HG02678 (cell line): ENCODE data around the gene CCDC149.

Experiments used
- ATAC-seq: cut with Tn5 transposase; IDR thresholded peaks from one replicate; pipeline ENCODE4 v1.9.1; 2021; ENCODE audit warnings: mild to moderate bottlenecking, moderate library complexity; ENCODE audit not compliant: unreplicated experiment

The CCDC149 gene

DNA sequence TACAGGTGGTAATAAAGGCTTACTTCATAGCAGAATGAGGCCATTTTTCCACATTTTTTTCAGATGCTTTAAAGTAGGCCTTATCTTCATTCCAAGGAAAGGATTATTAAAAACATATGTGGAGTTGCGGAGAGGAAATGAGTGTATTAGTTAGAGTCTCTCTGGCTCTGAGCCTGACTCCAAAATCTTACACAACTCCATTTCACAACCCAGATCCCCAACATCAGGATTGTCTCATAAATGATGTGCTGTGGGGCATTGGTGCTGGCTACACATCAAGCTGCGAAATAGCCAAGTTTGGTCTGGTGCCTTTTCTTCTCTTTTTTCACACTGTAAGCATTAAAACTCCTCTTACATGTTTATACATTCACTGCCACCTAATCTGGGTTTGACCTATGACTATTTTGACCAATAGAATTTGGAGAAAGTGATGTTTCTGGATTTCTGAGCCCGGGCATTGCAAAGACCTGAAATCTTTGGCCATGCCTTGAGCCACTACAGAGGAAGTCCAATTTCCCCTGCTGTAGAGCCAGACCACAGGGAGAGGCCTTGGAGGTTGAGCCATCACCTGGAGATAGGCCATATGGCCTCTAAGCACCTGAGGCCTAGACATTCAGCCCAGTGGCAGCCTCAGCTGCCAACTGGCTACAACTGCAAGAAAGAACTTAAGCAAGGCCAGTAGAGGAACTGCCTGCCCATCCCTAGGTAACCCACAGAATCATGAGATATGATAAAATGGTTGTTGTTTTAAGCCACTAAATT, 134.2 kb downstream of the CCDC149 start:
- ATAC-seq: no peak

DNA sequence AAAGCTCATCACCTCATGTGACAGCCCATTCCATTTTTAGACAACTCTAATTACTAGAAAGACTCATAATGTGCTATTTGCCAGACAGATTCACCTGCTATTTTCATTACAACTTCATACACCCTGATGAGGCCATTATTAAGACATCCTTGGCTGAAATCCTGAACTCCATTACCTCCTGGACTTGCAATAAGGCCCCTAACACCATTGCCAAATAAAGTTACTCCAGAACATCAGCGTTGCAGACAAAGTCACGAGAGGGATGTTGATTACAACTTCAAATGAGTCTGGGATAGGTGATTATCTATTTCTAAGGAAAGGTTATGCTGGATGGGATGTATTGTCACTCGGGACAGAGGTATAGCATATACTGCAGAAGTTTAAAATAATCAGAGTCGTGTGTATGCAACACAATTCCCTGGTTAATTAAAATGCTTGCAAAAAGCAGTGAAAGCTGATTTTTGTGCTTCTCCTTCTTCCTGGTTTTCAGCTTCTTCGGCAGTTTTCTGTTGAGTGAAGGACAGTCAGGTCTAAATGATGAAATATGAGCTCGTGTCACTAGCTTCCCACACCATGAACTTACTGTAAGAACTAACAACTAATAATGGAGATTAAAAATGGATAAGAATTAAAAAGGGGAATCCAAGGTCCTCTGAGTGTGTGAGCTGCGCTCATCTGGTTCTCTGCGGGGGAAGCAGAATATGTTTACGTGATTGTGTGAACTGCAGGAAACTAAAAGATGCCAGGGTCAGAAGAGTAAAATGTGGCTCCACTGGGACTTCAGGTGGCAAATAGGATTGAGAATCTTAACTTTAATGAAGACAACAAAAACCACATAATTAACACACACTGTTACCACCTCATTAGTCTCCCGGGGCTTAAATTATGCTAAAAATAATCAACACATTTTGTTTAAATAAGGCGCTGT, 135.0 kb downstream of the CCDC149 start:
- no peak for ATAC-seq

DNA sequence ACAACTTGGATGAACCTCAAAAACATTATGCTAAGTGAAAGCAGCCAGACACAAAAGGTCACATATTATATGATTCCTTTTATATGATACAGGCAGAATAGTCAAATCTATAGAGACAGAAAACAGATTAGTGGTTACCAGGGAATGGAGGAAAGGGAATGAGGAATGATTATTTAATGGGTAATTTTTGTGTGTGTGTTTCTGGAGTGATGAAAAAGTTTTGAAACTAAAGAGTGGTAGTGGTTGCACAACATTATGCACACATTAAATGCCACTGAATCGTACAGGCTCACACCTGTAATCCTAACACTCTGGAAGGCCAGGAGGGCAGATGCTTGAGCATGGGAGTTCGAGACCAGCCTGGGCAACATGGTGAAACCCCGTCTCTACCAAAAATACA, 137.1 kb downstream of the CCDC149 start:
- no peak for ATAC-seq

DNA sequence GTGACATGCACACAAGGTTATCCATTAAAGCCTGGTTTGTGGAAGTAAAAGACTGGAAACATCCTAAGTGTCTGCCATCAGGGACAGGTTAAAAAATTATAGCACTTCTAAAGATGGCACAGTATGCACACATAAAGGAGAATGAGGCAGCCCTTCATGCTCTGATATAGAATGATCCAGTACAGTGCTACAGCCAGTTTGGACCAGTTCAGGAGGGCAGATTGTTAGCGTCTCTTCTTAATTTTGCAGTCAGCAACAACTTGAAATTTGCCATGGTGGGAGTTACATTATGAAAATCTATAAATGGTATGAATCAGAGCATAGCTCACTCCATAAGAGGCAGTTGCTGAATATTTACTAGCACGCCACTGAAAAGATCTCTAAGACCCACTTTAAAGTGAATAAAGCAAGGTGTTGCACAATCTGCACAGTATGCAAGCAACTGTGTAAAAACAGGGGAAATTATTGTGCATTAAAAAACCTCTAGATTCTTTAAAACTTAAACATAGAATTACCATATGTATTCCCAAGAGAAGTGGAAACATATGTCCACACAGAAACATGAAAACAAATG, 137.7 kb downstream of the CCDC149 start:
- ATAC-seq: no peak

DNA sequence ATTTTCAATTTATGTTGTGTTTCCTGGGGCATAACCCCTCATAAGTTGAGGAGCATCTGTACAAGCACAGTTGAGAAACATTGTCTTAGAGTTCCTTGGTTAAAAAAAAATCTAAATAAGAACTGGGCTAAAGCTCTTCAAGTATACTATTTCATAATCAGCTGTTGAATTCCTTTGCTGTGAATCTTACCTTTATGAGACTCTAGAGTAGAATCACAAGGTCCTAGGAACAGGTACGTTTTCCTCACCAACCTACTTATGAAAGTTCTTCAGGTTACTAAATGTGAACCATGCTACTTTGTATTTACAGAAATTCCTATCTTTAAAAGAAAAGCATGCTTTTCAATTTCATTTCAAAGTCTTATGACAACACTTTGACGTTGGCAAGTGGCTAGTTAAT, 138.4 kb downstream of the CCDC149 start:
- no peak for ATAC-seq

DNA sequence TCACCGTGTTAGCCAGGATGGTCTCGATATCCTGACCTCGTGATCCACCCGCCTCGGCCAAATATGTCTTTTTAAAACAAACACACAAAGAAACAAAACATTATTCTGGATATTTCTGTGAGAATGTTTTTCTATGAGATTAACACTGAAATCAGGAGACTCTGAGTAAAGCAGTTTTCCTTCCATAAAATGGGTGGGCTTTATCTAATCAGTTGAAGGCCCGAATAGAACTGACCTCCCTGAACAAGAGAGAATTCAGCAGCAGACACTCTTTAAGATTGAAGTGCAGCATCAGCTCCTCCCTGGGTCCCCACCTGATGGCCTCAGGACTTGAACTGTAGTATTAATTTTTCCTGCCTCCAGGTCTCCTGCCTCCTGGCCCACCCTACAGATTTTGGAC, 139.9 kb downstream of the CCDC149 start:
- ATAC-seq: no peak

DNA sequence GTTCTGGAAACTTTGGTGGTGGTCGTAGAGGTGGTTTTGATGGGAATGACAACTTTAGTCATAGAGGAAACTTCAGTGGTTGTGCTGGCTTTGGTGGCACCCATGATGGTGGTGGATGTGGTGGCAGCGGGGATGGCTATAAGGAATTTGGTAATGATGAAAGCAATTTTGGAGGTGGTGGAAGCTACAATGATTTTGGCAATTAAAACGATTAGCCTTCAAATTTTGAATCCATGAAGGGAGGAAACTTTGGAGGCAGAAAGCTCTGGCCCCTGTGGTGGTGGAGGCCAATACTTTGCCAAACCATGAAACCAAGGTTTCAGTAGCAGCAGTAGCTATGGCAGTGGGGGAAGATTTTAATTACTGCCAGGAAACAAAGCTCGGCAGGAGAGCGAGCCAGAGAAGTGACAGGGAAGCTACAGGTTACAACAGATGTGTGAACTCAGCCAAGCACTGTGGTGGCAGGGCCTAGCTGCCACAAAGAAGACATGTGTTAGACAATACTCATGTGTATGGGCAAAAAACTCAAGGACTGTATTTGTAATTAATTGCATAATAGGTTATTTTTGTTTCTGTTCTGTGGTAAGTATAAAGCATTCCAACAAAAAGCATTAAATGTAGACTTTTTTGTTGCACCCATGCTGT, 140.7 kb downstream of the CCDC149 start:
- ATAC-seq: no peak

DNA sequence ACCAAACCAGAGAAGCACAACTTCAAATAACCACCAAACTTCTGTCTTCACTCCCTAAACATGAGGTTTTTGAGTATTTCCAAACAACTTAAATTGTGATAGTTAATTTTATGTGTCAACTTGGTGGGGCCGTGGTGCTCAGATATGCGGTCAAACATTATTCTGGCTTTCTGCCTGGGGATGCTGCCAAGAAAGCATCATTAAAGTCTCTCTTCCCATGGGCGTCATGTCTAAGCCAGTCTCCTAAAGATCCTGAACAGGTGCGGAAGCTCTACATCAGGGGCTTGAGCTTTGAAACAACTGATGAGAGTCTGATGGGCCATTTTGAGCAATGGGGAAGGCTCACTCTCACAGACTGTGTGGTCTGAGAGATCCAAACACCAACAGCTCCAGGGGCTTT, 141.6 kb downstream of the CCDC149 start:
- no peak for ATAC-seq

DNA sequence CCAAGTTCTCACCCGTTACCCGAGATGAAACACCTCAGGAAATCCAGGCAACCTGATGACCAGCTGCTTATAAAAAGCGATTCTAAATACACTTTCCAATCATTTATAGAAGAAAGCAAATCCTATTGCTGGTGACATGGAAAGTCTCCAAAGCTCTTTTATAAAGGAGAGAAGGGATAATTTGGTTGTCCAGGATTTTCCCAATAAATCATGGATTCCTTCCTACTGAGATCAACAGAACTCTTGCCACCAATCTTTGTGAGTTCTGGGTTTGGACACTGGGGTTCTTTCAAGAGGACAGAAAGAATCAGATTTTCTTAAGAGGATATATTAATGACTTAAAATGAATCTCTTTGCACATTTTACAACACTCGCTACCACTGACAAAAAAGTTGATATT, 142.2 kb downstream of the CCDC149 start:
- ATAC-seq: no peak

DNA sequence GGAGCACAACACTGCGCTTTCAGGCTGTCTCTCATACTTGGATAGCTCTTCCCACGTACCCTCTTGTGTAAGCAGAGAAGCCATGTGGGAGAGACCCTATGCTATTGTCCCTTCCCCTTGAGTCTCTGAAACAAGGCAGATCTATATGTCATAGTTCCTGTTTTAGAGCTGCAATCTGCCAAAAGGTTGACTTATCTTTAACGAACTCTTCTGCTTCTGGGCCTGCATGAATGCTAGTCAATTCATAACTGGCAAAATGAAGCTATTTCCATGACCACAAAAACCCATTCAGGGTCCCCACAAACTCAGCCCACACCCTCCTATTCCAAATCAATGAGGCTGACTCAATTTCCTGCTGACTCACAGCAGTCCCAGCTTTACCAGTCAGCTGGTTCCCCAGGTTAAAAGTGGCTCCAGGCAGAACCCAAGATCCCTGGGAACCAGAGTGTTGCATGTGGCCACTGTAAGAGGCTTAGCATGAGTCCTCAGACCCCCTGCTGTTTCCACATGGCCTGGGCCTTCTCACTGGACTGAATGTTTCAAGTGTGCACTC, 142.7 kb downstream of the CCDC149 start:
- peak; percentile 74 for ATAC-seq

DNA sequence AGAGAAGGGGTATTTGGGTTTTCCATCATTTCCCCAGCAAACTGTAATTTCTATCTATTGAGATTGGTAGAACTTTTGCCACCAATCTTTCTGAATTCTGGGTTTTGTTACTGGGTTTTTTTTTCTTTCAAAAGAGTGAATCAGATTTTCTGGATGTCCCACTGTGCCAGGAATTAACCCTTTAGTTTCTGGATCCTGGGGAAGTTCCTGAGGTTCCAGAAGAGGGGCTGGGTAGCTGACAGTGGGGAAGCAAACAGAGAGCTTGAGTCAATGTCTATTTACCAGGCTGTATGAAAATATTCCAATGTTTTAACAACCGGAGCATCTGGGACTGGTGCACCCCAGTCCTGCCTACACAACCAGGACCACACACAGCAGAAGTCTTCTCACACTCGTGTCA, 143.3 kb downstream of the CCDC149 start:
- ATAC-seq: no peak

DNA sequence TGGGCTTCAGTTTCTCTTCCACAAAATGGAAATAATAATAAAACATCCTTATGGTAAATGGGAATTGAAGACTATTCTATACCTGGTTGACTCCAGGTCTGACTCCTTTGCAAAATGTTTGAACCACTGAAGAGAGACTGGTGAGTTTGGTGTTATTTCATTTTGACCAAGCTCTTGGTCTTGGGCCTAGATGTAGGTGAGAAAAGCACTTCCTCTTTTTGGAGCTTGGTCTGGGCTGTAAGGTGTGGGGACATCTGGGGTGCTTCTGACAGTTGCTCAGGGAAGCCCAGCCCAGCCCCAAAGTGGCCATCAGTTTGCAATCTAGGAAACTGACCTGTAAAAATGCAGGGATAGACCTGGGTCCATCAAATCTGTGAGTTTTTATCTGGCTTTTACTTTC, 144.2 kb downstream of the CCDC149 start:
- peak; percentile 80 for ATAC-seq

DNA sequence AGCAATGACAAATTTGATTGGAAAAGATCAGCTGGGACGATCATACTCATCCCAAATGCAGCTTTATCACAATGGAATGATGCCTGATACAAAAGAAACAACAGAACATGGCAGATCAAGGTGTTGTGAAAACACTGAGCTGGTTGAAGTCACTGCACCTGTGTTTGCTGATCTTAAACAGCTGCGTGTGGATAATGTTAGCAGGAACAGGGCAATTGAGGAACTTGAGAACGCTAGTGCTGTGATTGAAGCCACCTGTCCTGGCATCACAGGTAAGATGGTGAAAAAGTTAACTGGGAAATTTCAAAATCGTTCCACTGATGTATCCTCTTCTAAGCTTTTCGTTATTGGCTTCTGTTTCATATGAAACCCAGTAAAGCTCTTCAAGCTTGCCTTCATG, 144.8 kb downstream of the CCDC149 start:
- ATAC-seq: no peak

DNA sequence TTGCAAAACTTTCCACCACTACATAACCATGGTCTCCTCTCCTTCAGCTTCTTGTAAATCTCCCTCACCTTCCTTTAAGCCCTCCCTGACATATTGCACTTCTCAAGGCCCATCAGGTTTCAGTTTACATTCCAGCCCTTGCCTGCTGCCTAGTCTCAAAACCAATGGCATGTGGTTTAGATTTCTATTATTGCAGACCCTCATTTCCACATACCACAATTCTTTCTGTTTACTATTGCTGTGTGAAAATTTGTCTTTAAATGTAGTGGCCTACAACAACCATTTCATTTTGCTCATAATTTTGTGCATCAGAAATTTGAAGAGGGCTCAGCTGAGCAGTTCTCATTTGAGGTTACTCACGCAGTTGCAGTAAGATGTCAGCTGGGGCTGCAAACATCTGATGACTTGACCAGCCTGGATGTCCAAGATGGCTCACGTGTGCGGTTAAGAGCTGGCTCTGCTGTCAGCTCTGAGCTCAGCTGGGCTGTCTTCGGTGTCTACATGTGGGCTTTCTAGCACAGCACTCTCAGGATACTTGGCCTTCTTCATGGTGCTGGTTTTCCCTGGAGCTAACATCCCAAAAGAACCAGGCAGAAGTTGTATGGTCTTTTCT, 147.4 kb downstream of the CCDC149 start:
- no peak for ATAC-seq

DNA sequence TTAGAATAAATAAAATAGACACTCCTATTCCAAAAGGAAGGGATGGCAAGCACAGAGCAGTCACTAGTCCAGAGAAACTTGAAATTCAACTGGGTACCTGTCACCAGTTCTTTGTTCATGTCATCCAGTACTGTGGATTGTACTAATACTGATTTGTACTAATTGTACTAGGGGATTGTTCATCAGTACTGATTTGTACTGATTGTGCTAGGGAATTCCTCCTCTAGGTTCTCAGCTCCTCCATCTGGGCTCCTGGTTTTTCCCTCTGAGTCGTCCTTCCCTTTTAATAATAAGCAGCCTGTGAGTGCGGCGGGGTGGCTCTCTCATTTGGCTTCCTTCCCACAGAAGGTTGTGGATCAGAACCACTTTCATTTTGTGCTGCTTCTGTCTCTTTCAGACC, 148.5 kb downstream of the CCDC149 start:
- no peak for ATAC-seq

DNA sequence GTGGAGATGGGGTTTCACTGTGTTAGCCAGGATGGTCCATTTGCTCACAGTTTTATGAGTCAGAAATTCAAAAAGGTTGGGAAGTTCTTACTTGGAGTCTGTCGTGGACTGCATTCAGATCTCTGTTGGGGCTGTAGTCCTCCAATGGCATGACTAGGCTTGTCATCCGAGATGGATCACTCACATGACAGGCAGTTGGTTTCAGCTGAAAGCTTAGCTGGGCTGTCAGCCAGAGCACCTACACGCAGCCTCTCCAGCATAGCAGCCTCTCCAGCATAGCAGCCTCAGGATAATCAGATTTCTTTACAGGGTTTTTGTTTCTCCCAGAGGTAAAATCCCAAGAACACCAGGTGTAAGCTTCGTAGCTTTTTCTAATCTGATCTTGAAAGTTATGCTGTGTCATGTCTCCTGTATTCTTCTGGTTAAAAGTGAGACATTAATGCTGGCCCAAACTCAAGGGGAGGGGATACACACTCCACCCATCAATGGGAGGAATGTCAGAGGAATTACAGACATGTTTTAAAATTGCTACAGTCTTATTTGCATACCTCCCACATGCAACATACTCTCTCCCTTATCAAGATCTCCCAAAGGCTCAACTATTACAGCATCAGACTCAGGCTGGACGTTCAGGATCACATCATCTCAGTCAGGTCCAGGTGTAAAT, 149.1 kb downstream of the CCDC149 start:
- ATAC-seq: no peak
